Liver (tissue), 3 donors: ENCODE measurements around the gene C16orf78.

ENCODE experiments used
- CTCF ChIP-seq: fragments of 150-350 bp; IDR thresholded peaks from 2 replicates; pipeline ENCODE4 v1.5.1; 2017; ENCODE audit warnings: improper control_type of control experiment, low read depth, low read length; ENCODE audit not compliant: missing input control
- EGR1 ChIP-seq, 2 donors: IDR thresholded peaks; 2 replicates each; pipeline ENCODE4 v1.6.1; 2016 to 2018; ENCODE audit warnings: antibody characterized with exemption in 2 of 2, low read depth in 2 of 2
- YY1 ChIP-seq: IDR thresholded peaks from 2 replicates; pipeline ENCODE4 v1.6.1; 2016; ENCODE audit warnings: antibody characterized with exemption, mild to moderate bottlenecking
- donor health status: healthy.
- donor health status: healthy.

GRCh38 chr16:49376206-49376605 is 2.6 kb downstream of the C16orf78 start:
- TF ChIP-seq CTCF, result no peak
- no peak for TF ChIP-seq EGR1 (IDR thresholded peaks at IDR 0.05; ENCODE audit: low read depth in 2 of 2)
- no peak for TF ChIP-seq YY1
